ENCODE data around the gene IQSEC1.
A peak's percentile ranks its signal among the peaks of the same experiment; 100 is the strongest.

The IQSEC1 gene

DNA sequence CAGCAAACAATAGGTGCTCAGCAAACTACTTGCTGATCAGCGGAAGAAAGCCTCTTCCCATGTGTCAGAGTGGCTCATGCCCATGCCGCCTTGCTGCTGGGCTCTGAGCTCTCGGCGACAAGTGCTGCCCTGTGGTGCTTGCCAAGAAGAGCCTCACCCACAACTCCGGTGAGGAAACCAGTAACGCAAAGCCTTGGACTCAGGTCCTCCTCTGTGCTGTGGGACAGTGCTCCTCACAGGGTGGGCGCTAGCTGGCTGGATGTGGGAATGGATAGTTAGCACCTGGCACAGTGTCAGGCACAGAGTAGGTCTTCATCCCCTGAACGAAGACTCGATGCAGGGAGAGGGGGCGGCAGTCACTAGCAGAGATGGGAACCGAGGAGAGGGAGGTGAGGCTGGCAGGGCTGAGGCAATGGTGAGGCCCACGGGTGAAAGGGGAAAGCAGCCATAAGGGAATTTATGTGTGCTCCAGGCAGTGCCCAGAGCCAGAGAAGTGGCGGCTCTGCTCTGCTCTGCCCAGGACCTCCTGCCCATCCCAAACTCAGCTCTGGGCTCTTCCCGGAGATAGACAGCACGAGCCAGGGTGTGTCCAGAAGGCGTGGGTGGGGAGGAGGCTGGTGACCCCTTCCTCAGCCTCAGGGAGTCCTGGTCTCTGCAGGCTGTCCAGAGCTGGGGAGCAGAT is 55.7 kb downstream of the IQSEC1 start:
- H3K9ac ChIP-seq (ENCODE audit: low read length): no peak overlapping the region
- no peaks in the 10 kb centered on the region for H3K27me3 ChIP-seq (ENCODE audit: control insufficient read depth, insufficient read depth, low read length)
- peak overlapping the region; percentile 41; the same call in 1 of the 2 replicates for H3K4me3 ChIP-seq (ENCODE audit: low read depth, low read length)
- no peaks in the 10 kb centered on the region for H3K9me3 ChIP-seq (ENCODE audit: control insufficient read depth, insufficient read depth, low read depth, low read length)
- no peaks in the 10 kb centered on the region for H3K36me3 ChIP-seq (ENCODE audit: control insufficient read depth, insufficient read depth, low read length)
- H3K27ac ChIP-seq (ENCODE audit: low read depth, low read length): no peak overlapping the region
- H3K4me1 ChIP-seq (ENCODE audit: control insufficient read depth, insufficient read depth, low read length): peaks cover 65% of the 10 kb centered on the region

GRCh38 chr3:13016721-13017255 is 56.4 kb downstream of the IQSEC1 start:
- H3K4me3 ChIP-seq (ENCODE audit: low read depth, low read length): no peak overlapping the region
- H3K4me1 ChIP-seq (ENCODE audit: control insufficient read depth, insufficient read depth, low read length): peaks cover 64% of the 10 kb centered on the region
- no peak overlapping the region for H3K27ac ChIP-seq (ENCODE audit: low read depth, low read length)
- no peaks in the 10 kb centered on the region for H3K9me3 ChIP-seq (ENCODE audit: control insufficient read depth, insufficient read depth, low read depth, low read length)
- no peaks in the 10 kb centered on the region for H3K27me3 ChIP-seq (ENCODE audit: control insufficient read depth, insufficient read depth, low read length)
- H3K9ac ChIP-seq (ENCODE audit: low read length): no peak overlapping the region
- H3K36me3 ChIP-seq (ENCODE audit: control insufficient read depth, insufficient read depth, low read length): no peaks in the 10 kb centered on the region

DNA sequence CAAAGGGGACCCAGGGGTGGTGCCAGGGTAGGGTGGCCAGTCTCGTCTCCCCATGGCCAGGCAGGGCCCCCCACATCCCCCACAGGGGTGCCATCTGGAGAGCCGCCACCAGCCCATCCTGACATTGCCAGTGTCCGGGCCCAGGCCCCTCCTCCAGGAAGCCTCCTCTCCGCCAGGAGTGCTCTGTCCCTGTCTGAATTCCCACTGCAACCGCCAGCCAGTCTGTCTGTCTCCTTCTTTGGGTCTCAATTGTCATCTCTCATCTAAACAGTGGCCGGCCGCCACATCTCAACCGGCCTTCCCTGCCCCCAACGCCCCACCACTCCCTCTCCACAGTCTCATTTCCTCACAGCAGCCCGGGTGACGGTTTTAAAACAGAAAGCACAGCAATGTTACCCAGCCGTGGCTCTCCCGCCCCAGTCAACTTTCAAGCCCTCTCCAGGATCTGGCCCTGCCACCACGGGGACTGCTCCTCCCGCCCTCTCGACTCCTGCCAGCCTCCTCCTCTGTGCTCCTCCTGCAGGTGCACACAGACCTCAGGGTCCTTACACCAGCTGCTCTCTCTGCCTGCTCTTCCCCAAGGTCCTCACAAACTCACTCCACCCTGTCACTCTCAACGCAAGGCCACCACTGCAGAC is 57.0 kb downstream of the IQSEC1 start:
- Histone ChIP-seq H3K9ac (ENCODE audit: low read length) (no peak overlapping the region), H3K4me3 (ENCODE audit: low read depth, low read length) (no peak overlapping the region), H3K36me3 (ENCODE audit: control insufficient read depth, insufficient read depth, low read length) (no peaks in the 10 kb centered on the region), H3K27ac (ENCODE audit: low read depth, low read length) (no peak overlapping the region), H3K4me1 (ENCODE audit: control insufficient read depth, insufficient read depth, low read length) (peaks cover 64% of the 10 kb centered on the region), H3K27me3 (ENCODE audit: control insufficient read depth, insufficient read depth, low read length) (no peaks in the 10 kb centered on the region), H3K9me3 (ENCODE audit: control insufficient read depth, insufficient read depth, low read depth, low read length) (no peaks in the 10 kb centered on the region)

GRCh38 chr3:13015286-13016082 is 57.7 kb downstream of the IQSEC1 start:
- no peaks in the 10 kb centered on the region for H3K9me3 ChIP-seq (ENCODE audit: control insufficient read depth, insufficient read depth, low read depth, low read length)
- no peaks in the 10 kb centered on the region for H3K27me3 ChIP-seq (ENCODE audit: control insufficient read depth, insufficient read depth, low read length)
- no peak overlapping the region for H3K27ac ChIP-seq (ENCODE audit: low read depth, low read length)
- H3K36me3 ChIP-seq (ENCODE audit: control insufficient read depth, insufficient read depth, low read length): no peaks in the 10 kb centered on the region
- H3K9ac ChIP-seq (ENCODE audit: low read length): no peak overlapping the region
- H3K4me1 ChIP-seq (ENCODE audit: control insufficient read depth, insufficient read depth, low read length): peaks cover 60% of the 10 kb centered on the region
- H3K4me3 ChIP-seq (ENCODE audit: low read depth, low read length): no peak overlapping the region

- Histone ChIP-seq H3K27me3 (ENCODE audit: control insufficient read depth, insufficient read depth, low read length) (no peaks in the 10 kb centered on the region), H3K27ac (ENCODE audit: low read depth, low read length) (no peak overlapping the region), H3K36me3 (ENCODE audit: control insufficient read depth, insufficient read depth, low read length) (no peaks in the 10 kb centered on the region), H3K9ac (ENCODE audit: low read length) (no peak overlapping the region), H3K9me3 (ENCODE audit: control insufficient read depth, insufficient read depth, low read depth, low read length) (no peaks in the 10 kb centered on the region), H3K4me1 (ENCODE audit: control insufficient read depth, insufficient read depth, low read length) (peaks cover 54% of the 10 kb centered on the region), H3K4me3 (ENCODE audit: low read depth, low read length) (no peak overlapping the region)
Observed at GRCh38 chr3:13014755-13015285, 58.4 kb downstream of the IQSEC1 start.

DNA sequence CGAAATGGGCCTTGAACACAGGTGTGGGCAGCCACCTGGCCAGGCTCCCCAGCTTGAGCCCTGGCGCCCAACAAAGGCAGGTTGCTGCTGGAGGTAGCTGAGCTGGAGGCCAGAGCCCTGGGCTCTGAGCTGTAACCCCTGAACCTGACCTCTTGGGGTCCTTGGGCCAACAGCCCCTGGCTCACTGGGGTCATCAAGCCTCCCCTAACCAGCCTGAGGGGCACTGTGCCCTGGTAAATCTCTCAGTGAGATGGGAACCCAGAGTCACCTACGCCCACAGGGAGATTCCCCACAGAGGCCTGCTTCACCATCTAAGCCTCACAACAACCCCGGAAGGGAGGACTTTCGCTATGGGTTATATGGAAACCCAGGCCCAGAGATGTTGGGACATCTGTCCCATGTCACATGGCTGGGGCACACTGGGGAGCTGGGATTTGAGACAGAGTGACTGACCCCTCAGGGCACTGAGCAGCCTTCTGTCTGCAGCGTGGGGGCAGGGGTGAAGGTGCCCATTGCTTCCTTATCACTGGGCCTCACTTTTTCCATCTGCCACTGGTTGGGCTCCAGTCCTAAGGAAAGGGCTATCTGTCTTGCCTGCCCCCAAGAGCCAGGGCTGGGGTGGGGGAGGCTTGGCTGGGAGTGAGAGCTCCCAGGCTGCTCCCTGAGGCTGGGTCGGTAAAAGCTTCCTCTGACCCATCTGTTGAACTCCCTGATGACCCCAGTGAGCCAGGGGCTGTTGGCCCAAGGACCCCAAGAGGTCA is 59.1 kb downstream of the IQSEC1 start:
- peaks cover 48% of the 10 kb centered on the region for H3K4me1 ChIP-seq (ENCODE audit: control insufficient read depth, insufficient read depth, low read length)
- H3K9me3 ChIP-seq (ENCODE audit: control insufficient read depth, insufficient read depth, low read depth, low read length): no peaks in the 10 kb centered on the region
- H3K27ac ChIP-seq (ENCODE audit: low read depth, low read length): no peak overlapping the region
- no peaks in the 10 kb centered on the region for H3K36me3 ChIP-seq (ENCODE audit: control insufficient read depth, insufficient read depth, low read length)
- no peak overlapping the region for H3K4me3 ChIP-seq (ENCODE audit: low read depth, low read length)
- H3K27me3 ChIP-seq (ENCODE audit: control insufficient read depth, insufficient read depth, low read length): no peaks in the 10 kb centered on the region
- no peak overlapping the region for H3K9ac ChIP-seq (ENCODE audit: low read length)

- Histone ChIP-seq H3K27ac (ENCODE audit: low read depth, low read length) (no peak overlapping the region), H3K9me3 (ENCODE audit: control insufficient read depth, insufficient read depth, low read depth, low read length) (no peaks in the 10 kb centered on the region), H3K9ac (ENCODE audit: low read length) (no peak overlapping the region), H3K4me1 (ENCODE audit: control insufficient read depth, insufficient read depth, low read length) (peaks cover 42% of the 10 kb centered on the region), H3K27me3 (ENCODE audit: control insufficient read depth, insufficient read depth, low read length) (no peaks in the 10 kb centered on the region), H3K4me3 (ENCODE audit: low read depth, low read length) (no peak overlapping the region), H3K36me3 (ENCODE audit: control insufficient read depth, insufficient read depth, low read length) (no peaks in the 10 kb centered on the region)
Observed at GRCh38 chr3:13013566-13013965, 59.7 kb downstream of the IQSEC1 start.

- no peaks in the 10 kb centered on the region for H3K27me3 ChIP-seq (ENCODE audit: control insufficient read depth, insufficient read depth, low read length)
- peaks cover 37% of the 10 kb centered on the region for H3K4me1 ChIP-seq (ENCODE audit: control insufficient read depth, insufficient read depth, low read length)
- no peak overlapping the region for H3K4me3 ChIP-seq (ENCODE audit: low read depth, low read length)
- H3K27ac ChIP-seq (ENCODE audit: low read depth, low read length): no peak overlapping the region
- no peaks in the 10 kb centered on the region for H3K9me3 ChIP-seq (ENCODE audit: control insufficient read depth, insufficient read depth, low read depth, low read length)
- no peak overlapping the region for H3K9ac ChIP-seq (ENCODE audit: low read length)
- no peaks in the 10 kb centered on the region for H3K36me3 ChIP-seq (ENCODE audit: control insufficient read depth, insufficient read depth, low read length)
Observed at GRCh38 chr3:13013151-13013561, 60.1 kb downstream of the IQSEC1 start.

DNA sequence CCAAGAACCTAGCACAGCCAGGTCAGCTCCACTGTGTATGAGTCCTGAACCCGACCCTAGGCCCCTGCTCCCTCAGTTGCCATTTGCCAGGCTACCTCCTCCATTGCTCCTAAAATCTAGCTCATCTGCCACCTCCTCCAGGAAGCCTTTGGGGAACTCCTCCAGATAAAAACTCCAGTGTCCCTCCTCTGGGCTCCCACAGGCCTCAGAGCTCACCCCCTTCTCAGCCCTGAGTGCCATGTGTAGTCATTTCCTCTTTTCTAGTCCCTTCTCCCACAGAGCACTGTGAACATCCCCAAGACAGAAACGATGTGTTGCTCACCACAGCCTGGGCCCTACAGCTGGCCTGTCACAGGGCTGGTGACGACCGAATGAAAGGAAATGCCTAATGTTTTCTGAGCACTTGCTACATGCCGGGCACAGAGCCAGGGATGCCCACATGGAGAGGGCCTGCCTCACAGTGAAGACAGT is 61.0 kb downstream of the IQSEC1 start:
- H3K27ac ChIP-seq (ENCODE audit: low read depth, low read length): no peak overlapping the region
- H3K27me3 ChIP-seq (ENCODE audit: control insufficient read depth, insufficient read depth, low read length): no peaks in the 10 kb centered on the region
- H3K9ac ChIP-seq (ENCODE audit: low read length): no peak overlapping the region
- H3K4me3 ChIP-seq (ENCODE audit: low read depth, low read length): no peak overlapping the region
- H3K36me3 ChIP-seq (ENCODE audit: control insufficient read depth, insufficient read depth, low read length): no peaks in the 10 kb centered on the region
- peaks cover 29% of the 10 kb centered on the region for H3K4me1 ChIP-seq (ENCODE audit: control insufficient read depth, insufficient read depth, low read length)
- H3K9me3 ChIP-seq (ENCODE audit: control insufficient read depth, insufficient read depth, low read depth, low read length): no peaks in the 10 kb centered on the region

- H3K9me3 ChIP-seq (ENCODE audit: control insufficient read depth, insufficient read depth, low read depth, low read length): no peaks in the 10 kb centered on the region
- H3K9ac ChIP-seq (ENCODE audit: low read length): no peak overlapping the region
- H3K4me3 ChIP-seq (ENCODE audit: low read depth, low read length): no peak overlapping the region
- H3K36me3 ChIP-seq (ENCODE audit: control insufficient read depth, insufficient read depth, low read length): no peaks in the 10 kb centered on the region
- H3K4me1 ChIP-seq (ENCODE audit: control insufficient read depth, insufficient read depth, low read length): peaks cover 29% of the 10 kb centered on the region
- no peak overlapping the region for H3K27ac ChIP-seq (ENCODE audit: low read depth, low read length)
- H3K27me3 ChIP-seq (ENCODE audit: control insufficient read depth, insufficient read depth, low read length): no peaks in the 10 kb centered on the region
Observed at GRCh38 chr3:13011573-13012220, 61.5 kb downstream of the IQSEC1 start.
